Ascending aorta (tissue), 2 donors: ENCODE measurements around the gene SORCS2. TPM values are rescaled to one million over a fixed set of nuclear protein-coding genes. Genes with fewer than 3 reads are reported as not detected.

Source experiments
- DNase-seq, 2 donors: peaks; one replicate each; pipeline ENCODE4 v3.0.0-alpha.2; 2019; ENCODE audit warnings: low spot score in 2 of 2
- H3K27ac ChIP-seq, 2 donors: fragments of 200-600 bp; sonication (generic); one replicate each; pipeline ENCODE4 v1.5.1; 2016 to 2017; ENCODE audit warnings: mild to moderate bottlenecking in 1 of 2
- H3K27me3 ChIP-seq: fragments of 200-600 bp; sonication (generic); one replicate; pipeline ENCODE4 v1.5.1; 2017
- H3K36me3 ChIP-seq, 2 donors: fragments of 200-600 bp; sonication (generic); one replicate each; pipeline ENCODE4 v1.5.1; 2016
- H3K4me1 ChIP-seq, 2 donors: fragments of 200-600 bp; sonication (generic); one replicate each; pipeline ENCODE4 v1.5.1; 2016 to 2017; ENCODE audit warnings: mild to moderate bottlenecking in 1 of 2
- H3K4me3 ChIP-seq, 2 donors: fragments of 200-600 bp; sonication (generic); one replicate each; pipeline ENCODE4 v1.5.1; 2016 to 2017; ENCODE audit warnings: mild to moderate bottlenecking in 1 of 2
- H3K9me3 ChIP-seq, 2 donors: fragments of 200-600 bp; sonication (generic); one replicate each; pipeline ENCODE4 v1.5.1; 2016
- intact Hi-C: fragments of 100-400 bp; cut with DNase I; formaldehyde crosslinking; loops from one replicate; pipeline ENCODE4 v1.15.1; 2023
- total RNA-seq: library from RNA; depleted of rRNA; stranded (reverse); fragments of >200 nt; gene quantifications from one replicate; pipeline ENCODE4 v1.1.0, GENCODE V29; 2016
- TF ChIP-seq, protein P1 (sequence below), 3 experiments: fragments of 200-600 bp in 2 of 3; fragments of 450-650 bp in 1 of 3; sonication (generic) in 2 of 3; IDR thresholded peaks; one replicate each; pipeline ENCODE4 v1.5.1; 2016 to 2019; ENCODE audit warnings: antibody characterized with exemption in 3 of 3, mild to moderate bottlenecking in 1 of 3, moderate library complexity in 1 of 3

The SORCS2 gene
- total RNA-seq, 1 donor from 2014 or later = 0.32 TPM

DNA sequence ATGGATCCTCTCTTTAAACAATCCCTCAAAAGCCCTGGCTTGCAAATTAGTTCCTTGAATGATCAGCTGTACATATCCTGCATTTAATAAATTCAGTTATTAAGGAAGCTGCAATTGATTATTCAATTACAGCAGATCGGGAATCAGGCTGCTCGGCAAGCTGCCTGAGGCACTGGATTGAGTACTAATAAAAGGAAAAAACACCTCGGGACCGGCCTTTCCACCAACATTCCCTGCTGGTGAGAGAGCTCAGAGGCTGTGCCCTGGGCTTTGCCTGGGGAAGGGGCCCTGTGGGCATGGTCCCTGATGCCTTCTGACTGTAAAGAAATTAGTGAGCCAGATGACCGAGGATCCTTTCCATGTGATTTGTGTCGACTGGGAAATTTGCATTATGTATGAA lies 69.2 kb downstream of the SORCS2 start:
- Histone ChIP-seq H3K27ac (no peak overlapping the region), H3K9me3 (no peaks in the 10 kb centered on the region), H3K4me3 (no peak overlapping the region), H3K4me1 (no peaks in the 10 kb centered on the region), H3K27me3 (no peaks in the 10 kb centered on the region), H3K36me3 (no peaks in the 10 kb centered on the region)
- intact Hi-C loops = no loop called here
- TF ChIP-seq, protein P1, sequence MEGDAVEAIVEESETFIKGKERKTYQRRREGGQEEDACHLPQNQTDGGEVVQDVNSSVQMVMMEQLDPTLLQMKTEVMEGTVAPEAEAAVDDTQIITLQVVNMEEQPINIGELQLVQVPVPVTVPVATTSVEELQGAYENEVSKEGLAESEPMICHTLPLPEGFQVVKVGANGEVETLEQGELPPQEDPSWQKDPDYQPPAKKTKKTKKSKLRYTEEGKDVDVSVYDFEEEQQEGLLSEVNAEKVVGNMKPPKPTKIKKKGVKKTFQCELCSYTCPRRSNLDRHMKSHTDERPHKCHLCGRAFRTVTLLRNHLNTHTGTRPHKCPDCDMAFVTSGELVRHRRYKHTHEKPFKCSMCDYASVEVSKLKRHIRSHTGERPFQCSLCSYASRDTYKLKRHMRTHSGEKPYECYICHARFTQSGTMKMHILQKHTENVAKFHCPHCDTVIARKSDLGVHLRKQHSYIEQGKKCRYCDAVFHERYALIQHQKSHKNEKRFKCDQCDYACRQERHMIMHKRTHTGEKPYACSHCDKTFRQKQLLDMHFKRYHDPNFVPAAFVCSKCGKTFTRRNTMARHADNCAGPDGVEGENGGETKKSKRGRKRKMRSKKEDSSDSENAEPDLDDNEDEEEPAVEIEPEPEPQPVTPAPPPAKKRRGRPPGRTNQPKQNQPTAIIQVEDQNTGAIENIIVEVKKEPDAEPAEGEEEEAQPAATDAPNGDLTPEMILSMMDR (IDR thresholded peaks at IDR 0.05) = no peak
- DNase-seq = no peak

DNA sequence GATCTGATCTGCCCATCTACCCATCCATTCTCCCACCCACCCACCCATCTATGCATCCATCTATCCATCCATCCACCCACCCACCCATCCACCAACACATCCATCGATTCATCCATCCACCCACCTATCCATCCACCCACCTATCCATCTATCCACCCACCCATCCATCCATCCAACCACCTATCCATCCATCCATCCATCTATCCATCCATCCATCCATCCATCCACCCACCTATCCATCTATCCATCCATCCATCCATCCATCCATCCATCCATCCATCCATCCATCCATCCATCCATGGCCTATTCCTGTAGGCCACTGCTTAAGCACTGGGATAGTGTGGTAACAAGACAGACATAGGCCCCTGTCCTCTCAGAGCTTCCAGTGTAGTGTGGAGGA lies 69.8 kb downstream of the SORCS2 start:
- H3K27me3 ChIP-seq = no peaks in the 10 kb centered on the region
- H3K4me3 ChIP-seq = no peak overlapping the region
- no peak overlapping the region for H3K27ac ChIP-seq
- no peaks in the 10 kb centered on the region for H3K4me1 ChIP-seq
- DNase-seq = no peak
- TF ChIP-seq, protein P1 (IDR thresholded peaks at IDR 0.05) = no peak
- H3K9me3 ChIP-seq = no peaks in the 10 kb centered on the region
- H3K36me3 ChIP-seq = no peaks in the 10 kb centered on the region
- intact Hi-C loops = no loop called here

DNA sequence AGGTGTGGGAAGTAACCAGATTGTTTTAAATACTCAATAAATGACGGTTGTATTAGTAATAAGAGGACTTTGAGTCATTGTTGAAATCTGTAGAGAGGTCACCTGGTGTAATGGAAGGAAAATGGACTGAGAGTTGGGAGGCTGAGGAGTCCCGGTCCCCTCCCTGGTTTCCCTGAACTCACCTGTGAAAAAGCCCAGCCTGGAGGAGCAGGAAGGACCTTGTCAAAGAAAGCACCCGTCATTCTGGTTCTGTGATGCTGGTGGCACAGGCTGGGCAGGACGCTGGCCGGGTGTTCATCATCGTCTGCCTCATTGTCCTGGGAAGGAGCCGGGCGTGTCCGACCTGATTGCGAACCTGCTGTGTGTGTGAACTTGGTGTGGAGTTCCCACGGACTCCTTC lies 70.8 kb downstream of the SORCS2 start:
- no peaks in the 10 kb centered on the region for H3K27me3 ChIP-seq
- TF ChIP-seq, protein P1 (IDR thresholded peaks at IDR 0.05) = no peak

DNA sequence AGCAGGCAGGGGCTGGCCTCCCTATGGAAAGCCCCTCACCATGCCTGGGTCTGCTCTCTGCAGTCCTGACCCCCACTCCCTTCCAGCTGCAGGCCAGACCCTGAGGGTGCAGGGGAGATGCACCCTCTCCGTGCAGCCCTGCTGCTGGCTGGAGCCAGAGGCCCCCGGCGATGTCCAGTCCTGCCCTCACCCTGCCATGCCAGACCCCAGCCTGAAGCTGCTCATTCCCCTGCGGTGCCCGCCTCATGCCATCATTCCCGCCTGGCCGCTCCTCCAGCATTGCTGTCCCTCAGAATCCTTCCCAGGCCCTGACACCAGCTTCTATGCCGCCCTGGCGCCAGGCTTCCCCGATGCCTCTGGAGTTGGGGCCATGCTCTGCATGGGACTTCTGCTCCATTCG lies 72.4 kb downstream of the SORCS2 start:
- Histone ChIP-seq H3K9me3 (no peaks in the 10 kb centered on the region), H3K36me3 (no peaks in the 10 kb centered on the region), H3K27me3 (no peaks in the 10 kb centered on the region), H3K4me1 (no peaks in the 10 kb centered on the region), H3K4me3 (no peak overlapping the region), H3K27ac (no peak overlapping the region)
- no peak for DNase-seq
- intact Hi-C loops = no loop called here
- TF ChIP-seq, protein P1 (IDR thresholded peaks at IDR 0.05) = no peak

More for the DNA sequence above, 70.8 kb downstream of the SORCS2 start:
- H3K4me3 ChIP-seq = no peak overlapping the region
- no peak for DNase-seq
- H3K9me3 ChIP-seq = no peaks in the 10 kb centered on the region
- H3K36me3 ChIP-seq = no peaks in the 10 kb centered on the region
- H3K4me1 ChIP-seq = no peaks in the 10 kb centered on the region
- intact Hi-C loops = no loop called here
- no peak overlapping the region for H3K27ac ChIP-seq

DNA sequence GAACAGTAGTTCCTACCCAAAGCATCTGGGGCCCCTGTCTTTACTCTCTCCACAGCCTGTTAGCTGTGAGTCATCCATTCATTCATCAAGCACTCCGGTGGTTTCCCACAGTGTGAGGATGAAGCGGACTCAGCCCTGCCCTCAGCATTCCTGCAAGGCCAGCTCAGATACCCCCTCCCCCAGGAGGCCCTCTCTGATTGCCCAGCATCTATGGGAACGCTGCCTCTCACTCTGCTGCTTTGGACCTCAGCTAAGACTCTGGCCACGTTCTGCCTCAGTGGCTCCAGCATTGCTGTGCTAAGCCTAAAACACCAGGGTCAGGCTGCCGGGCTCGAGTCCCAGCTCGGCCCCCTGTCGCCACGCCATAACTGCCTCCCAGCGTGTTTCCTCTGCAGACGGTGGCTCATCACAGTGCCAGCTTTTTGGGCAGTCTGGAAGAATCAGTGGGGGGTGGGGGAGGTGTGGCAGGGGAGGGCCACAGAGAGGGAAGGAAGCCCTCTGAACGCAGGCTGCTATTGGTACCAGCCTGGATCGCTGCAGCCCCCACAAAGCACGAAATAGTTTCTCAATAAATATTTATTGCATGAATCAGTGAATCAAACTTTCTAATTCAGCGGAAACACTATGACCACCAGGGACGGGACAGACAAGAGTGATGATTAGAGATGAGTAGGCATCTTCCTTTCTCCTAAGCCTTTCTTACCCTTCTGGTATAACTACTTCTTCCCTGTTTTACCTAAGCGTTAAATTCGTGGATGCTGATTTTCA lies 74.4 kb downstream of the SORCS2 start:
- TF ChIP-seq, protein P1 (IDR thresholded peaks at IDR 0.05) = no peak
- Histone ChIP-seq H3K9me3 (no peaks in the 10 kb centered on the region), H3K4me3 (no peak overlapping the region), H3K36me3 (no peaks in the 10 kb centered on the region), H3K4me1 (no peaks in the 10 kb centered on the region), H3K27me3 (no peaks in the 10 kb centered on the region), H3K27ac (no peak overlapping the region)
- intact Hi-C loops = no loop called here
- DNase-seq = no peak
